NCI-H446 treated with DMSO at 0.1 percent for 48 hours (cell line): ENCODE measurements around the gene CHMP2A.

Experiments used
- DNase-seq: peaks from one replicate; lab custom pipeline; 2025; lab: John Stamatoyannopoulos, UW

The CHMP2A gene

DNA sequence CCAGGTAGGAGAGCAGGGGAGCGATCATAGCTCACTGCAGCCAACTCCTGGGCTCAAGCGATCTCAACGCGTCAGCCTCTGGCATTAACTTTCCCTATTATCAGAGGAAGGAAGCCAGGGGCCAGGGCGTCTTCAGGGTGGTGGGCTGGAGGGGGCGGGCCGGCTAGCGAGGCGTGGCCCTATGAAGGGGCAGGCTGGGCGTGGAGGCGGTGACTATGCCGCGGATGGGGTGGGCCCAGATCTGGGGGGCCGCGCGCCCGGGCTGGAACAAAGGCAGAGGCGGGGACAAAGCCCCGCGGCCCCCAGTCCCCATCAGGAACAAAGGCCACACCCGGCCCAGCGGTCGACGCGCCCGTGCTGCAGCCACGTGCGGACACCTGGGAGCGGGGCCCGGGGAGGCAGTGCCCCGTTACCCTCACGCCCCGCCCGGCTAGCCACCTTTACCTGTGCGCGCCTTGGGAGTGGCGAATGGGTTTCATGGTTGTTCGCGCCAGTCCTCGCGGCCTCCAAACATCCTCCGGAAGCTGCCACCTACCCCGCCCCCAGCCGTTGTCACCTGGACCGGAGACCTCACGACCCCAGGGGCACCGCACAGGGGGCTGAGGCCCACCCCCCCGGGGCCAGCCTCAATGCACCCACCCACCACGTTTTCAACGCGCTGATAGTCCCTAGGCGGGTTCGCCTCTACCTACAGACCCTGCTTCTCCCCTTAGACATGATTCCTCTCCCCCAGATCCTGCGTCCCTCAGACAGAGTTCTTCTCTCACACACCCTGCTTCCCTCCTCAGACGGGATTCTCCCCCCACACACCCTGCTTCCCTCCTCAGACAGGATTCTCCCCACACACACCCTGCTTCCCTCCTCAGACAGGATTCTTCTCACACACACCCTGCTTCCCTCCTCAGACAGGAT is 16.4 kb downstream of the CHMP2A start:
- no peak for DNase-seq

DNA sequence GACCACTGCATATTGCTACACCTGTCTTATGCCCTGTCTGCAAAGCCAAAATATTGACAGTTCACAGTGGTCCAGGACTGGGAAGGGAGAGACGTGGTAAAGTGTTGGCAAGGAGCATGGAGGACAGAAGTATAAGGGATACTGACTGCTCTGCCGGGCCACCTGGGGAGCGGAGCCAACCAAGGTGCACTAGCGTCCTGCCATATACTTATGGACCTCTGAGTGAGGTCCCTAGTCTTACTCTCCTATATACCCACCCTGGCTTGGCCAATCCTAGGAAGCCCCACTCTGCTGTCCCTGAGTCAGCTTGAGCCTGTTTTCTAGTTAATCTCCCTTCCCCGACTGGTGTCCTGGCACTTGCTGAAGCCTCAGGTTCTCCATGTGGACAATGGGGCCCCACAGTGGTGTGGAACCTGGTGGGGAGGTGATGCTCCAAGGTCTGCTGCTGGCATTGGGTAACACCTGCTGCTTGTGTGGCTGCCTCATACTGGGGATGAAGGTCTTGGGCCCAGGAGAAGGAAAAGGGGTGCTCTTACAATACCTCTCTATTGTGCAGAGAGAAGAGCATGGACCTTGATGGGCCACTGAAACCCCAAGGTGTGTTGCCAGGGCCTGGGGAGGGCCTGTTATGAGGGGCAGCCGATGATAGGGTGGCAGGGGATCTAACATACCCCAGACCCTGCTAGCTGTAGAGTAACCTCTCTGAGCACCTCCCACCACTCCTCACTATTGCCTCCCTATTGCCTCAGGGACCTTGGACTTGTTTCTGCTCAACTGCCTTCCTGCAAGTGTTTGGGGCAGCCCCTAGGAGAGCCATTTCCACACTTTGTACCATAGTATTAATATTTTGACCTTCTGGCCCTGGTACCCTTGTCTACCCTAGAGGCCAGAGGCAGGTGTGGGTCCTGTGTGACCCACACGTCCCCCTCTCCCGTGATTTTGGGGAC is 17.8 kb downstream of the CHMP2A start:
- DNase-seq = no peak

DNA sequence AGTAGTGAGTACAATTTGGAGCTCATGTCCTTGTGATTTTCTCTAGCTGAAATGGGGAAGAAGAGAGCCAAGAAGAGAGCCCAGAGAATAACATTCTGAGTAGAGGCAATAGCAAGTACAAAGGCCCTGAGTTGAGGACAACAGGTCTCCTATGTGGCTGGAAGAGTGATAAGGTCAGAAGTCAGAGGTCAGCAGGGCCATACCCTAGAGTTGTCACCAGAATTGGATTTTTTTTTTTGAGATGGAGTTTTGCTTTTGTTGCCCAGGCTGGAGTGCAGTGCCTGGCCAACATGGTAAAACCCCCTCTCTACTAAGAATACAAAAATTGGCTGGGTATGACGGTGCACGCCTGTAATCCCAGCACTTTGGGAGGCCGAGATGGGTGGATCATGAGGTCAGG is 19.0 kb downstream of the CHMP2A start:
- no peak for DNase-seq

DNA sequence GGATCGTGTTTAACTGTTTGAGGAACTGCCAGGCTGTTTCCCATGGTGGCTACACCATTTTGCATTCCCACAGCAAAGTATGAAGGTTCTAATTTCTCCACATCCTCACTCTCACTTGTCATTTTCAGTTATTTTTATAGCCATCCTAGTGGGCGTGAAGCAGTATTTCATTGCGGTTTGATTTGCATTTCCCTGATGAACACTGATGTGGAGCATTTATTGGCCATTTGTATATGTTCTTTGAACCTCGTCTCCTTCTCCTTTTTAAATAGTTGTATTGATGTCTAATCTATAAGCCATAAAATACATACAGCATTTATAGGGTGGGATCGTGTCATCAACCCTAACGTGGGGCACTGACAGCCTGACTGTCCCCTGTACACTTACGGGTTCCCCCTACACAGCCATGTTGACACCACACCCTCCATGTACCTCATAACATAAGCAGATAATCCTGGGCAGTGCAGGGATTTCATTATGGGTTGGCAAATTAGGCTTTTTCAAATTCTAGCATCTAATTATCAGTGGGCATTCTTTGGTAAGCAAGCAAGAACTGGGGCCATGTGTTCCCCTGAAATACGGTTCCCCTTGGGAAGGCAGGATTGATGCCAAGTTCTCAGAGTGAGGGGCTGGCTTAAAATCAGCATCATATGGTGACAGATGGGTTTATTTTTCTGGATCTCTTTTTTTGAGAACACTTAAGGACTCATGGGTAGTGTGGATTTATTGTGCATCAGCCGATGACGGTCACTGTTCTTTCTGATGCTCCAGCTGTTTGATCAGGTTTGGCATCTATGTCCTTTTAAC is 23.7 kb downstream of the CHMP2A start:
- DNase-seq = peak; percentile 10

DNA sequence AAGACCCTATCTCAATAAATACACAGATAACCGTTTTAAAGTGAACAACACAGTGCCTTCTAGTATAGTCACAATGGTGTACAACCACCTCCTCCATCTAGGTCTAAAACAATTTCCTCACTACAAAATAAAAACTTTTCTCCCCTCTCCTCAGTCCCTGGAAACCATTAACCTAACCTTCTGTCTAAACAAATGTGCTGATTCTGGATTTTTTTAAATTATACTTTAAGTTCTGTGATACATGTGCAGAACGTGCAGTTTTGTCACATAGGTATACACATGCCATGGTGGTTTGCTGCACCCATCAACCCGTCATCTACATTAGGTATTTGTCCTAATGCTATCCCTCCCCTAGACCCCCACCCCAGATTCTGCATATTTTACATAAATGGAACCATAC is 25.5 kb downstream of the CHMP2A start:
- no peak for DNase-seq

DNA sequence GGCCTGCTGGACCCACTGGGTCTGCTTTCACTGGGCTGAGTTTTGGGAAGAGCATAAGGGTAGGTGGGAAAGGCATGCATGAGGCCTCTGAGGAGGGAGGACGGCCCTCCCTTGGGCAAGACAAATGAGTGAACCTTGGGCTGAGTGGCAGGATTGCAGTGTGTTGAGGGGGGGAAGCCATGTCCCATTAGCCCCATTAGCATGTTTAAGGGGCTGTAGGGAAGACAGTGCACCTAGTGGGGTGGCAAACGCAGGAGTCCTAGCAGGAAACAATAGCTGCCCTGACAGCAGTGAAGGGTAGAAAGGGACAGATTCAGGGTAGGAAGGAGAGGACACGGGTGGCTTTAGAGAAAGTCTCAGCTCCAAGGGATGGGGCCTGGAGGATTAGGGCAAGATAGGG is 32.2 kb downstream of the CHMP2A start:
- DNase-seq = no peak

DNA sequence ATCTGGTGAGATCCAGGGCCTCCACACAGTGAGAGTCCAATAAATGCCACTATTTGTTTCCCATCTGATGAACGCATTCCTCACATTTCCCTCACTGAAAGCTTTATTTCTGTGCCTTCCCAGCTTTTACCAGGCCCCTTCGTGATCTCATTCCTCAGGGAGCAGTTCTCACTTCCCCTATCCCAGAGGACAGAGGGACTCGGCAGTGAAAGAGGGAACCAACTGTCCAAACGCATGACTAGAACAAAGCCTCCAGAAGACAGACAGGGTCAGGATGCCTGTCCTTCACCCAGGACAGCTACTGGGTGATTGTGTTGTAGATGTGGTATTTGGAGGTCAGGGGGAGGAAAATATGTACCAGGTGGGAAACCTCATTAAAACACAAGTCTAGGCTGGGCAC is 33.3 kb downstream of the CHMP2A start:
- DNase-seq = no peak

DNA sequence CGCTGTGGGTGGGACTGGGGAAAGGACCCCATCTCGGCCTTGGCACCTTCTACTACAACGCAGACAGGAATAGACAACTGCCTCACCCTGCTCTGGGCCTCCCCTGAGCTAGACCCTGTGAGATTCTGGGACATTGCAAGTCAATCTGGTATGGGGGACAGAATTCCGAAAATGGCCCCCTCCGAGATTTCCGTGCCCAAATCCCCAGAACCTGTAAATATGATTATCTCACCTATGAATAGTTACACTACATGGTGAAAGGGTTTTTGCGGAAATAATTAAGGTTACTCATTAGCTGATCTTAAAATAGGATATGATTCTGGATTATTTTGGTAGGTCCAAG is 34.7 kb downstream of the CHMP2A start:
- no peak for DNase-seq

DNA sequence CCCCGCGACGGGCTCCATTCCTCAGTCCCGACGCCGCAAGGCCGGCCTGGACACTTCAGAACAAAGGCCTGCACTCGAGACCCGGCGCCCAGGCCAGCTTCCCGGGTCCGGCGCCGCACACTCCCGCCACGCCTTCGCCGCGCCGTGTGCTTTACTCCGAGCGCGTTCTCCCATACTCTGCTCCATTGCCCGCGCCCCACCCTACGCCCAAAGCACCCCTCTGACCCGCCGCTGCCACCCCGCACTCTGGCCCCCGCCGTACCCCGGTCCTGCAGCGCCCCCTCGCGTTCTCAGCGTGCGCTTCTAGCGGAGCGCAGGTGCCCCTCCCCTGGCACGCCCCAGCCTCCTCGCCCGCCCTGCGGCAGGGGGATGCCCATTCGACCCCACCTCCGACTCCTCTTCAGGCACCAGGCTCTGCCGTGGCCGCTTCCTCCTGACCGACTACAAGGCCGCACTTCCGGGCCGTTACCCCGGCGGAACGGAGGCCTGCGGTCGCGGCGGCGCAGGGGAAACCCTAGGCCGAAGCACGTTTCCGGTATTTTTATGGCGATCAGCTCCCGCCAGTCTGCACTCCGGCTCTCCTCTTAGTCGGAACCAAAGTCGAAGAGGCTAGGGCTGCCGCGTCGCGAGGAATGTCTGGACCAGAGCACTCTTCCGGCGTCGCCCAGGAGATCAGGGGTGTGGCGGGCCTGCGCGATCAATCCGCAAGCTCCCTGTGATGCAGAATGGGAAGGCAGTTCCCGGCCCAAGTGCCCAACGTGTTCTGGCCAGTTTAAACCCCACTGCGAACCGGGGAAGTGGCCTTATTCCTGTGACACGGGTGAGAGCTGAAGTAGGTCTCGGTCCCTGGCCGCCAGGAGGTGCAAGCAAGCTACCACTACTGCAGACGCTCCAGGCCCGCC is 35.3 kb downstream of the CHMP2A start, which contains the start of gene ZBTB45:
Gene ZBTB45 (minus strand): TSS at position 456 of the 902 bp plus-strand sequence. CDS start 2,137 bp downstream, outside the sequence.
- peak; percentile 97 for DNase-seq

DNA sequence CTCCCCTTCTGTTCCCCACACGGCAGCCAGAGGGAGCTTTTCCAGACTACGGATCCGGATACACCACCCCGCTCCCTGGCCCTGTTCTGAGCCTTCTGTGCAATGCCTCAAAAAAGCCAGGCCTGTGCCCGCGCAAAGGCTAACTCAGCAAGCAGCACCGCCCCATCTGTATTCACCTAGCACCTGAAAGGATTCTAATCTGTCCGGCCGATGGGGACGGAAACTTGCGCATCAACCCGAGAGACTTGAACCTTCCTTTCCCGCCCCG is 35.9 kb downstream of the CHMP2A start:
- peak; percentile 60 for DNase-seq

DNA sequence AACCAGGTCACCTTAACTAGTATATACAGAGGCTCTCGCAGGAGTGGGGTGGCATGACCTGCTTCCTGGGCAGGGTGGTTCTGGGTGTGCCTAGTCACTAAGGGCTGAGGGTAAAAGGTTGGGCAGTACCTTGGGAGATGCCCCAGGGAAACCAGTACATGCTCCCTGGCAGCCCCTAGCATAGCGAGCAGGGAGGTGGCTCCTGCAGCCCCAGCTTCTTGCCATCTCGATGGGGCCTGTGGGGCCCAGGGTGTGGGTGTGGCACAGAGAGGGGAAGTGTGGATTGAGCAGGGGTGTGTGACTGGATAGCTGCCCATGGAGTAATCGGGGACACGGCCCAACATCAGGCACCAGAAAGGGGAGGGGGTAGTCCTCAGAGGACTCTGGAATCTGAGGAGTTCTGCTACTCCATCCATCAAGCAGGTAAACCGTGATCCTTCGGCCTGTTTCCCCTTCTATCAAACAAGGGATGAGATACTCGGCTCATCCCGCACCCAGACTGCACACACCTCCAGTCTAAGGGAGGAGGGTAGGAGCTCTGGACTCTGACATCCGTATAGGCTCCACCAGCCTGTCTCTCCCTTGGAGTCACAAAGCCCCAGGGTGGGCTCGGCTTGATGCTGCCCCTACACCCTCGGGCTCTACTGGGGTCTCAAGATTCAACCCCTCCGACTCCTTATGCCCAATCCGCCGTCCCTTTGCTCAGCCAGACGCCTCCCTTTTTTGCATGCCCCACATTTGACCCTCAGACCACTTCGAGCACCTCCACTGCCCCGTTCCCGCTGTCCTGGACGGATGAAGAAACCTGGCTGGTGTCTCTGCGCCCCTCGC is 36.4 kb downstream of the CHMP2A start:
- no peak for DNase-seq

DNA sequence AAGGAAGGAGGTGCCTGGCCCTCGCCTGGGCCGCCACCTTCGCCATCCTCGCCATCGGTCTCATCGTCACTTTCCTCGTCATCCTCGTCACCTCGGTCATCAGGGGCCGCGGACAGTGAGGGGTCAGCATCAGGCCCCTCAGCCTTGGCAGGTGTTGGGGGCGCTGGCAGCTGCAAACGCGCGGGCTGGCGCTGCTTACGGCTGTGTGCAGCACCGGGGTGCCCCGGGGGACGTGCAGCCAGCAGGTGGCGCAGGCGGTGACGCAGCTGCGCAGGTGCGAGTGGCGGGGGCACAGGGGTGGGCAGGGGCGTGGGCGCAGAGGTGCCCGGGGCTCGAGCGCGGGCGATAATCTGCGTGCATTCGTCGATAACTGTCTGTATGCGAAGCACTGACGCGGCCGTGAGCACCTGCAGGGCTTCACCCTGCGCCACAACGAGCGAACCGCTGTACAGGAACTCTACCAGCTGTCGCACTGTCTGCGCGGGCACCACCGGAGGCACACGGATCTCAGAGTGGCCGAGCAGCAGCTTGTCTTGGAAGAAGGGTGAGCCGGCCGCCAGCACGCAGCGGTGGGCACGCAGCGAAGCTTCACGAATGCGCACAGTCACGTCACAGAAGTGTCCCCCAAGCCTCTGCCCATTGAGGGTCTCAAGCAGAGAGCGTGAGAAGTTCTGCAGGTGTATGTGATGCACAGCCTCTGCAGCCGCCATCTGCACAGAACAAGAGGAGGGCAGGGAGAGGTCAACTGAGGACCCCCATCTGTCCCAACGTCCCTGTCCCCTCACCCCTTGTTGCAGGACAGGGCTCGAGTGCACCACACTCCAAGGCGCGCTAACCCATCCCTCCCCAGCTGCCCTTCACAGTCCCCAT is 37.7 kb downstream of the CHMP2A start:
- DNase-seq = no peak

DNA sequence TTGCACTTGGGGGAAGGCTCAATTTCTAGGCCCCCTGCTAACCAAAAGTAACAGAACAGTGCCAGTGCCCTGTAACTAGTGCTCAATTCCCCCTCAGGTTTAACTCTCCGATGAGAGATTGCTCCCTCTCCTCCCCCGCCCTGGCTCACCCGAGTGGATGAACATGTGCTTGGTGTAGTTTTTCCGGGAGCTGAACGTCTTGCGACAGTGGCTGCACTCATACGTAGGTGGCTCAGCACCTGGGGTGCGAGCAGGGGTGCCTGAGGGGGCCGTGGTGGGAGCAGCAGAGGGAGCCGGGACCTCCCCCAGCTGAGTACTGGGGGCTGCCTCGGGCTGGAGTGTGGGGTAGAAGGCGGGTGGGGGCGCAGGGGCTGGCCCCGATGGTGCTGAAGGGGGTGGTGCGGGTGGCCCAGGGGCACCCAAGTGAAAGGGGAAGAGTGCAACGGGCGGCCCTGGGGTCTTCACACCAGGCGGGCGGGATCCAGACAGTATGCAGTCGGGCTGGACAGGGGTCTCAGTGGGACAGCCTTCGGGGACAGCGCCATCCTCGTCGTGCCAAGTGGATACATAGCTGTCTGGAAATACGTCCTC is 38.6 kb downstream of the CHMP2A start:
- DNase-seq = no peak

DNA sequence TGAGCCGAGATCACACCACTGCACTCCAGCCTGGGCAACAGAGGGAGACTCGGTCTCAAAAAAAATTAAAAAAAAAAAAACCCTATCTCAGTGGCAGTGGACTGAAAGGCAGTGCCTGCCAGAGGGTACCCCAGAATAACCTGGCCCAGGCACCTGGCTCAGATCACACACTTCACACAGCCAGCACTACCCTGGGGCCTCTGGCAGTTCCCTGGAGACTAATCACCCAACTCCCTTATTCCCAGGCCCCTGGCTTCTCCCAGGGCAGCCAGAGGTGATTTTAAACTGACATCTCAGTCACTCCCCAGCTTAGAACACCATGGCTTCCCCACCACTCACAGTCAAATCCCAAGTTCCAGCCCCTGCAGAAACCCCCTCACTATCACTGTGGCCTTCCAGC is 39.6 kb downstream of the CHMP2A start:
- DNase-seq = no peak

DNA sequence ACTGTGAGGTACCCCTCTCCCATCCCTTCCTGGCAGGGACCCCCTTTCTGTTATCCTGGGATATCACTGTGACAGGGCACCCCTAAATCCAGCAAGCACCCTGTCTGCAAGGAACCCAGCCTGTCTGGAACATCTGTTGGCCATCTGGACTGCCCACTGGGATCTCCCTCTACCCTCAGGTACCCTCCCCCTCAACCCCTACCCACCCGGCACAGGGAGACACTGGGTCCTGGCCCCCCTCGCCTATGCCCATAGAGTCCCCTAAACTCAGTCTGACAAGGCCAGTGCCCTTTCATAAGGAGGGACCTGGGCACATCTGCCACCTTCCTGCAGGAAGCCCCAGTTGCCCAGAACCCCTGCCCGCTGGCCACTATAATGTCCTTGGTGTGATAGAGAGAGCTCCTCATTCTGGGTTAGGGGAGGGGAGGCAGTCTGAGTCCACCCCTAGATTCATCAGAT is 40.3 kb downstream of the CHMP2A start:
- DNase-seq = no peak

DNA sequence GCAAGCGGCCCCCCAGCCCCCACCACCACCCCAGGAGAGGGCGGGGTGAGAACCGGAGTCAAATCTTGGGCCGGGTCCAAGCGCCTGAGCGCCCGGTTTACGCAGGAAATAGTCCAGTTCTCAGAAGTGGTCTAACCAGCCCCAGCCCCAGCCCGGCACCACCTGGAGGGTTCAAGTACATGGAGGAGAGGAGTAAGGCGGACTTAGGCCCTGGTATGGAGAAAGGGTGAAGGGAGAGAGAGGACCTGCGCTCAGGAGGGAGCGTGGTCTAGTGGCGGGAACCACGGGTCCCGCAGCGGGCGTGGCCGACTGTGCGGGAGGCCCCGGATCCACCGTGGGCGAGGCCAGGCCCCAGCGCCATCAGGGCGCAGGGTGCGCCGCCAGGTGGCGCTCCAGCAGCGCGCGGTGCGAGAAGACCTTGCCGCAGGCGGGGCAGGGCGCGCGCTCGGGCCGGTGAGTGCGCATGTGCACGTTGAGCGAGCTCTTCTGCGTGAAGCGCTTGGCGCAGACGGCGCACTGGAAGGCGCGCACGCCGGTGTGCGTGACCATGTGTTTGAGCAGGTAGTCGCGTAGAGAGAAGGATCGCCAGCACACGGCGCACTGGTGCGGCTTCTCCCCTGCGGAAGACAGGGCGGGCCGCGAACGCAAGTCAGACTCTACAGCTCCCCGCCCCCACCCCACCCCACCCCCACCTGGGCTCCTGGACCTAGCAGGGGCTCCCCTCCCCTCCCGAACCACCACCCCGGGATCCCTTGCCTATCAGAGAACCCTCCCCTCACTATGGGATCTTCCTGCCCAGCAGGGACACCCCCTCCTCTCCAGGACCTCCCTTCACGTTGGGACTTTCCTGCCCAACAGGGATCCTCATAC is 41.0 kb downstream of the CHMP2A start:
- DNase-seq = peak; percentile 65

DNA sequence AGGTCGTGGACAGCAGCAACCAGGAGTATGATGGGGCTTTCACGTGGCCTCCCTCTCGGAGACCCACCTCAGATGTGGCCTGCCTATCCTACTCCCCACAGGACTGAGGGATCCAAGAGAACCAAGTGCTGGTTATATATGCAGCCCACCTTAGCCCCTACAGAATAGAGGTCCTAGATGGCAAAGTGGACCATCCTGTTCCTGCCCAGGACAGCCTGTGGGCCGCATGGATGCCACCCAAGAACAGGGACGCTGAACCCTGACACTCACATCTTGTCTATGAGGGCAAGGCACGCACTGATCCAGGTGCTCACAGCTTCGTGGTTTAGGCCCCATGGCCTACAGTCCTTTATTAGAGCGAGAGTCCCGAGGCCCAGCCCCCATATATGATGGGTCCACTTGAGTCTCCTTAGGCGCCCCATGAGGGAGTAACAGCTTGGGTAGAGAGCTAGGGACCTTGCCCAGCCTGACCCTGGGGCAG is 41.7 kb downstream of the CHMP2A start:
- no peak for DNase-seq
